GM12878 (cell line): ENCODE measurements around the gene TNF. TPM values are rescaled to one million over a fixed set of nuclear protein-coding genes. Genes with fewer than 3 reads are reported as not detected.
A peak's percentile ranks its signal among the peaks of the same experiment; 100 is the strongest.

Experiments used
- DPF2 ChIP-seq: fragments of 450-650 bp; IDR thresholded peaks from 2 replicates; pipeline ENCODE4 v1.6.1; 2017; ENCODE audit warnings: mild to moderate bottlenecking
- EZH2 ChIP-seq: IDR thresholded peaks from 2 replicates; pipeline ENCODE4 v1.6.1; 2012; ENCODE audit warnings: low read depth, mild to moderate bottlenecking, control low read depth, inconsistent platforms, low read length, borderline replicate concordance; ENCODE audit not compliant: control insufficient read depth
- KDM1A ChIP-seq: fragments of 200-600 bp; sonication (generic); IDR thresholded peaks from 2 replicates; pipeline ENCODE4 v1.6.1; 2016; ENCODE audit warnings: borderline replicate concordance
- KLF5 ChIP-seq: fragments of 450-650 bp; IDR thresholded peaks from 2 replicates; pipeline ENCODE4 v1.6.1; 2014; ENCODE audit warnings: mild to moderate bottlenecking; ENCODE audit not compliant: partially characterized antibody
- MTA3 ChIP-seq: IDR thresholded peaks from 2 replicates; pipeline ENCODE4 v1.6.1; 2012; ENCODE audit warnings: low read length, inconsistent platforms, borderline replicate concordance
- NFXL1 ChIP-seq: fragments of 450-650 bp; IDR thresholded peaks from 2 replicates; pipeline ENCODE4 v1.6.1; 2017; ENCODE audit warnings: antibody characterized with exemption, mild to moderate bottlenecking, borderline replicate concordance
- NR2C1 ChIP-seq: fragments of 450-650 bp; IDR thresholded peaks from 2 replicates; pipeline ENCODE4 v1.6.1; 2017; ENCODE audit warnings: antibody characterized with exemption, mild to moderate bottlenecking, moderate library complexity
- POLR2A ChIP-seq: IDR thresholded peaks from 2 replicates; pipeline ENCODE4 v1.6.1; 2011; ENCODE audit warnings: low read depth, mild to moderate bottlenecking, low read length
- RFX5 ChIP-seq: IDR thresholded peaks from 2 replicates; pipeline ENCODE4 v1.6.1; 2011; ENCODE audit warnings: low read depth, low read length, improper control_type of control experiment
- SMAD1 ChIP-seq: fragments of 450-650 bp; IDR thresholded peaks from 2 replicates; pipeline ENCODE4 v1.6.1; 2018; ENCODE audit warnings: mild to moderate bottlenecking, low read depth; ENCODE audit not compliant: partially characterized antibody
- SRF ChIP-seq, 2 experiments: IDR thresholded peaks; 2 replicates each; pipeline ENCODE4 v1.6.1; 2011; ENCODE audit warnings: low read depth in 2 of 2, low read length in 2 of 2, mild to moderate bottlenecking in 1 of 2, moderate library complexity in 1 of 2
- TBL1XR1 ChIP-seq: IDR thresholded peaks from 2 replicates; pipeline ENCODE4 v1.6.1; 2012; ENCODE audit warnings: low read depth, low read length, improper control_type of control experiment
- ZNF207 ChIP-seq: fragments of 450-650 bp; IDR thresholded peaks from 2 replicates; pipeline ENCODE4 v1.6.1; 2014; ENCODE audit warnings: antibody characterized with exemption, mild to moderate bottlenecking, borderline replicate concordance
- ZNF217 ChIP-seq: fragments of 450-650 bp; IDR thresholded peaks from 2 replicates; pipeline ENCODE4 v1.6.1; 2017; ENCODE audit warnings: antibody characterized with exemption, mild to moderate bottlenecking
- ZNF24 ChIP-seq: fragments of 450-650 bp; IDR thresholded peaks from 2 replicates; pipeline ENCODE4 v1.6.1; 2017; ENCODE audit warnings: antibody characterized with exemption, mild to moderate bottlenecking
- ZNF687 ChIP-seq: fragments of 450-650 bp; IDR thresholded peaks from 2 replicates; pipeline ENCODE4 v1.6.1; 2017; ENCODE audit warnings: mild to moderate bottlenecking, moderate library complexity
- polyA plus RNA-seq, 11 experiments: library from polyadenylated mRNA; depleted of rRNA in 4 of 11; unstranded in 6 of 11; stranded (reverse) in 5 of 11; fragments of >200 nt; fragmentation: Nextera tagmentation in 4 of 11; fragmentation: Illumina TruSeq in 1 of 11; extraction: Ambion mirVana in 4 of 11; extraction: Trizol in 1 of 11; gene quantifications; 1 replicate in 1 of 11; 2 replicates in 10 of 11; pipeline versions ENCODE4 v1.2.1 to v1.2.3, GENCODE V29; 2011 to 2016; ENCODE audit warnings: inconsistent platforms in 2 of 11, missing spikeins in 2 of 11, low read depth in 1 of 11
- total RNA-seq, 4 experiments: library from RNA; depleted of rRNA in 3 of 4; stranded (reverse); fragments of >200 nt in 3 of 4; fragmentation: Illumina TruSeq in 1 of 4; extraction: Trizol in 1 of 4; gene quantifications; 2 replicates each; pipeline versions ENCODE4 v1.2.1 to v1.2.3, GENCODE V29; 2013 to 2021
- TF ChIP-seq, protein P1 (sequence below): fragments of 450-650 bp; IDR thresholded peaks from 2 replicates; pipeline ENCODE4 v1.6.1; 2017; ENCODE audit warnings: mild to moderate bottlenecking, low read depth, inconsistent platforms; ENCODE audit not compliant: poor library complexity, severe bottlenecking
- TF ChIP-seq, protein P2 (sequence below): IDR thresholded peaks from 2 replicates; pipeline ENCODE4 v1.6.1; 2012; ENCODE audit warnings: mild to moderate bottlenecking, low read depth, low read length
- TF ChIP-seq, protein P3 (sequence below): fragments of 450-650 bp; IDR thresholded peaks from 2 replicates; pipeline ENCODE4 v1.6.1; 2016; ENCODE audit warnings: mild to moderate bottlenecking

TNF gene
- total and polyA plus RNA-seq, 10 of the 15 experiments (the other 5 are each of a cell fraction or from before 2014, with no cell fraction given): 18.0 to 94.8 (median 61.9) TPM

- TF ChIP-seq RFX5 (no peak), ZNF24 (0 out of 2 replicates have a peak, but pooled peaks have one; percentile 12), NR2C1 (peak; percentile 49), TBL1XR1 (no peak; the same call in 1 of the 2 replicates), KDM1A (no peak), MTA3 (no peak; the same call in 1 of the 2 replicates), ZNF687 (peak; percentile 67), SMAD1 (no peak), KLF5 (no peak), SRF (IDR thresholded peaks at IDR 0.05; ENCODE audit: low read depth in 2 of 2, low read length in 2 of 2) (no peak), DPF2 (peak; percentile 37; the same call in 1 of the 2 replicates), EZH2 (no peak), NFXL1 (no peak), ZNF207 (0 out of 2 replicates have a peak, but pooled peaks have one; percentile 22), ZNF217 (0 out of 2 replicates have a peak, but pooled peaks have one; percentile 21), POLR2A (peak; percentile 90)
- TF ChIP-seq, protein P1, sequence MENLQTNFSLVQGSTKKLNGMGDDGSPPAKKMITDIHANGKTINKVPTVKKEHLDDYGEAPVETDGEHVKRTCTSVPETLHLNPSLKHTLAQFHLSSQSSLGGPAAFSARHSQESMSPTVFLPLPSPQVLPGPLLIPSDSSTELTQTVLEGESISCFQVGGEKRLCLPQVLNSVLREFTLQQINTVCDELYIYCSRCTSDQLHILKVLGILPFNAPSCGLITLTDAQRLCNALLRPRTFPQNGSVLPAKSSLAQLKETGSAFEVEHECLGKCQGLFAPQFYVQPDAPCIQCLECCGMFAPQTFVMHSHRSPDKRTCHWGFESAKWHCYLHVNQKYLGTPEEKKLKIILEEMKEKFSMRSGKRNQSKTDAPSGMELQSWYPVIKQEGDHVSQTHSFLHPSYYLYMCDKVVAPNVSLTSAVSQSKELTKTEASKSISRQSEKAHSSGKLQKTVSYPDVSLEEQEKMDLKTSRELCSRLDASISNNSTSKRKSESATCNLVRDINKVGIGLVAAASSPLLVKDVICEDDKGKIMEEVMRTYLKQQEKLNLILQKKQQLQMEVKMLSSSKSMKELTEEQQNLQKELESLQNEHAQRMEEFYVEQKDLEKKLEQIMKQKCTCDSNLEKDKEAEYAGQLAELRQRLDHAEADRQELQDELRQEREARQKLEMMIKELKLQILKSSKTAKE: no peak
- TF ChIP-seq, protein P2, sequence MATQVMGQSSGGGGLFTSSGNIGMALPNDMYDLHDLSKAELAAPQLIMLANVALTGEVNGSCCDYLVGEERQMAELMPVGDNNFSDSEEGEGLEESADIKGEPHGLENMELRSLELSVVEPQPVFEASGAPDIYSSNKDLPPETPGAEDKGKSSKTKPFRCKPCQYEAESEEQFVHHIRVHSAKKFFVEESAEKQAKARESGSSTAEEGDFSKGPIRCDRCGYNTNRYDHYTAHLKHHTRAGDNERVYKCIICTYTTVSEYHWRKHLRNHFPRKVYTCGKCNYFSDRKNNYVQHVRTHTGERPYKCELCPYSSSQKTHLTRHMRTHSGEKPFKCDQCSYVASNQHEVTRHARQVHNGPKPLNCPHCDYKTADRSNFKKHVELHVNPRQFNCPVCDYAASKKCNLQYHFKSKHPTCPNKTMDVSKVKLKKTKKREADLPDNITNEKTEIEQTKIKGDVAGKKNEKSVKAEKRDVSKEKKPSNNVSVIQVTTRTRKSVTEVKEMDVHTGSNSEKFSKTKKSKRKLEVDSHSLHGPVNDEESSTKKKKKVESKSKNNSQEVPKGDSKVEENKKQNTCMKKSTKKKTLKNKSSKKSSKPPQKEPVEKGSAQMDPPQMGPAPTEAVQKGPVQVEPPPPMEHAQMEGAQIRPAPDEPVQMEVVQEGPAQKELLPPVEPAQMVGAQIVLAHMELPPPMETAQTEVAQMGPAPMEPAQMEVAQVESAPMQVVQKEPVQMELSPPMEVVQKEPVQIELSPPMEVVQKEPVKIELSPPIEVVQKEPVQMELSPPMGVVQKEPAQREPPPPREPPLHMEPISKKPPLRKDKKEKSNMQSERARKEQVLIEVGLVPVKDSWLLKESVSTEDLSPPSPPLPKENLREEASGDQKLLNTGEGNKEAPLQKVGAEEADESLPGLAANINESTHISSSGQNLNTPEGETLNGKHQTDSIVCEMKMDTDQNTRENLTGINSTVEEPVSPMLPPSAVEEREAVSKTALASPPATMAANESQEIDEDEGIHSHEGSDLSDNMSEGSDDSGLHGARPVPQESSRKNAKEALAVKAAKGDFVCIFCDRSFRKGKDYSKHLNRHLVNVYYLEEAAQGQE: 0 out of 2 replicates have a peak, but pooled peaks have one; percentile 27
- TF ChIP-seq, protein P3, sequence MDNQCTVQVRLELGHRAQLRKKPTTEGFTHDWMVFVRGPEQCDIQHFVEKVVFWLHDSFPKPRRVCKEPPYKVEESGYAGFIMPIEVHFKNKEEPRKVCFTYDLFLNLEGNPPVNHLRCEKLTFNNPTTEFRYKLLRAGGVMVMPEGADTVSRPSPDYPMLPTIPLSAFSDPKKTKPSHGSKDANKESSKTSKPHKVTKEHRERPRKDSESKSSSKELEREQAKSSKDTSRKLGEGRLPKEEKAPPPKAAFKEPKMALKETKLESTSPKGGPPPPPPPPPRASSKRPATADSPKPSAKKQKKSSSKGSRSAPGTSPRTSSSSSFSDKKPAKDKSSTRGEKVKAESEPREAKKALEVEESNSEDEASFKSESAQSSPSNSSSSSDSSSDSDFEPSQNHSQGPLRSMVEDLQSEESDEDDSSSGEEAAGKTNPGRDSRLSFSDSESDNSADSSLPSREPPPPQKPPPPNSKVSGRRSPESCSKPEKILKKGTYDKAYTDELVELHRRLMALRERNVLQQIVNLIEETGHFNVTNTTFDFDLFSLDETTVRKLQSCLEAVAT: peak; percentile 79
Measured at GRCh38 chr6:31620586-31621319, 45.4 kb downstream of the TNF start, which contains the start of gene PRRC2A (continued).
